ENCODE measurements around the gene ABI1. TPM values are rescaled to one million over a fixed set of nuclear protein-coding genes. Genes with fewer than 3 reads are reported as not detected.
A peak's percentile ranks its signal among the peaks of the same experiment; 100 is the strongest.

The ABI1 gene
- total and polyA plus RNA-seq, 4 donors, result 10.7 to 18.3 (median 14.3) TPM

- TF ChIP-seq, protein P1, sequence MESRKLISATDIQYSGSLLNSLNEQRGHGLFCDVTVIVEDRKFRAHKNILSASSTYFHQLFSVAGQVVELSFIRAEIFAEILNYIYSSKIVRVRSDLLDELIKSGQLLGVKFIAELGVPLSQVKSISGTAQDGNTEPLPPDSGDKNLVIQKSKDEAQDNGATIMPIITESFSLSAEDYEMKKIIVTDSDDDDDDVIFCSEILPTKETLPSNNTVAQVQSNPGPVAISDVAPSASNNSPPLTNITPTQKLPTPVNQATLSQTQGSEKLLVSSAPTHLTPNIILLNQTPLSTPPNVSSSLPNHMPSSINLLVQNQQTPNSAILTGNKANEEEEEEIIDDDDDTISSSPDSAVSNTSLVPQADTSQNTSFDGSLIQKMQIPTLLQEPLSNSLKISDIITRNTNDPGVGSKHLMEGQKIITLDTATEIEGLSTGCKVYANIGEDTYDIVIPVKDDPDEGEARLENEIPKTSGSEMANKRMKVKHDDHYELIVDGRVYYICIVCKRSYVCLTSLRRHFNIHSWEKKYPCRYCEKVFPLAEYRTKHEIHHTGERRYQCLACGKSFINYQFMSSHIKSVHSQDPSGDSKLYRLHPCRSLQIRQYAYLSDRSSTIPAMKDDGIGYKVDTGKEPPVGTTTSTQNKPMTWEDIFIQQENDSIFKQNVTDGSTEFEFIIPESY (IDR thresholded peaks at IDR 0.05), result no peak
- TF ChIP-seq JUND (IDR thresholded peaks at IDR 0.05) (no peak), CTCF (IDR thresholded peaks at IDR 0.05; ENCODE audit: low read depth, low read length, missing input control) (no peak), FOXA1 (IDR thresholded peaks at IDR 0.05) (no peak), MAX (IDR thresholded peaks at IDR 0.05) (no peak), RXRA (IDR thresholded peaks at IDR 0.05) (no peak)
Observed at GRCh38 chr10:26739071-26739631, 121.6 kb downstream of the ABI1 start (continued).

DNA sequence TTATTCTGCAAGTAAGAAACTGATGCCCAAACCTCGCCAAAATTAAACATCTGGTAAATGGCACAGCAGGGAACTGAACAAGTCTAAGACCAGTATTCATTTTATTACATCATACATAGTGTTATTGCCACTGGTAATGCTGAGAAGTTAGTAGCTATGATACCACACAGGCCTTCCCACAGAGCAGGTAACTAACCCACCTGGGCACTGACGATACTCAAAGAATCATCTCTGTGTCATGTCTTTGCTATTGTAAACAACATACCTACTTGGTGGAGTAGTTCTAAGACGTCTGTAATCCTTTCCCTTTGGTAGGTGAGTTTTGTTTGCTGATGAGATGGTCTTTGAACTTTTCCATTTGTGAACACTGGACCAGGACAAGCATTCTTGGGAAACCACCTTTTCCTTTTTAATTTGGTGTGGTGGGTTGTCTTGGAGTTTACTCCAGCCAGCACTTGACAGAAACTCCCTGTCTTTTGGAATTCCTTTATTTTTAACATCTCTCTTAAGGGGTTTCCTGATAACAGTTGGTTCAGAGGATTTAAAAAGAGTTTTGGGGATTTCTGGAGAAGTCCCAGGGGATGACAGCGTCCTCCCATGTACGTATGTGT is 122.4 kb downstream of the ABI1 start:
- Histone ChIP-seq H3K27me3 (ENCODE audit: control insufficient read depth in 4 of 4, insufficient read depth in 4 of 4, low read length in 3 of 4) (no peaks in the 10 kb centered on the region), H3K27ac (ENCODE audit: low read depth in 1 of 2, low read length in 2 of 2) (no peak overlapping the region), H3K4me3 (ENCODE audit: low read depth in 1 of 3, low read length in 3 of 3) (no peak overlapping the region), H3K4me1 (ENCODE audit: control insufficient read depth in 4 of 4, insufficient read depth in 4 of 4, low read length in 3 of 4) (peaks cover 2 to 23% (median 16%) of the 10 kb centered on the region in 4 donors), H3K36me3 (ENCODE audit: control insufficient read depth in 4 of 4, insufficient read depth in 3 of 4, low read depth in 1 of 4, low read length in 3 of 4) (peaks cover 0 to 15% (median 7%) of the 10 kb centered on the region in 4 donors), H3K9ac (ENCODE audit: low read depth in 1 of 2, low read length in 2 of 2) (no peak overlapping the region), H3K9me3 (ENCODE audit: control insufficient read depth in 4 of 4, low read length in 3 of 4) (no peaks in the 10 kb centered on the region)
- DNase-seq (ENCODE audit: low spot score), result no peak
- WGBS, result 79% methylated on average over 5 of the region's 5 CpGs
- TF ChIP-seq NR2F2 (IDR thresholded peaks at IDR 0.05) (no peak), HNF4A (conservative IDR thresholded peaks at IDR 0.05) (peak; percentile 50 to 61)

DNA sequence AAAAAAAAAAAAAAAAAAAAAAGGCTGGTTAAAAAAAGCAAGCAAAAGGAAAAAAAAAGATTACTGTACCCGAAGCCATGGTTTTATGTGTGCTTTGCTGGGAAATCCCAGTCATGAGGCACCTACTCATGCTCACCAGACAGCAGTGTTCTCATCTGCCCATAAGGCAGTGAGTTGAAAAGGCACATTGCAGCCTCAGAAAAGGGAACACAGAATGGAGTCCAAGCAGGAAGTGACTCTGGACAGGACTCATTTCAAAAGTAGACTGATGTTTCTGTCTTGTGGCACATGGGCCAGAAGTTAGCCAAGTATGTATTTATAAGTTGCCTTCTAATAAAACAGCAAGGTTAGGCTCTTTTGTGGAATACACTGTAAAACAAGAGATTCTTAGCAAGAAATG is 123.0 kb downstream of the ABI1 start:
- Histone ChIP-seq H3K9me3 (ENCODE audit: control insufficient read depth in 4 of 4, low read length in 3 of 4) (no peaks in the 10 kb centered on the region), H3K27me3 (ENCODE audit: control insufficient read depth in 4 of 4, insufficient read depth in 4 of 4, low read length in 3 of 4) (no peaks in the 10 kb centered on the region), H3K4me3 (ENCODE audit: low read depth in 1 of 3, low read length in 3 of 3) (no peak overlapping the region), H3K4me1 (ENCODE audit: control insufficient read depth in 4 of 4, insufficient read depth in 4 of 4, low read length in 3 of 4) (peaks cover 2 to 24% (median 16%) of the 10 kb centered on the region in 4 donors), H3K9ac (ENCODE audit: low read depth in 1 of 2, low read length in 2 of 2) (no peak overlapping the region), H3K27ac (ENCODE audit: low read depth in 1 of 2, low read length in 2 of 2) (no peak overlapping the region), H3K36me3 (ENCODE audit: control insufficient read depth in 4 of 4, insufficient read depth in 3 of 4, low read depth in 1 of 4, low read length in 3 of 4) (peaks cover 0 to 9% (median 4%) of the 10 kb centered on the region in 4 donors)
- 60% methylated on average over 1 of the region's 1 CpG for WGBS
- DNase-seq (ENCODE audit: low spot score), result no peak
- TF ChIP-seq FOXA1 (IDR thresholded peaks at IDR 0.05) (no peak), HNF4A (conservative IDR thresholded peaks at IDR 0.05) (no peak), GABPA (IDR thresholded peaks at IDR 0.05 in 1 of 2, conservative IDR thresholded peaks at IDR 0.05 in 1 of 2) (no peak), NR2F2 (IDR thresholded peaks at IDR 0.05) (no peak), RAD21 (IDR thresholded peaks at IDR 0.05) (no peak), CTCF (IDR thresholded peaks at IDR 0.05; ENCODE audit: low read depth, low read length, missing input control) (no peak), HNF4G (IDR thresholded peaks at IDR 0.05) (no peak), TAF1 (conservative IDR thresholded peaks at IDR 0.05) (no peak), YY1 (IDR thresholded peaks at IDR 0.05) (no peak), EGR1 (IDR thresholded peaks at IDR 0.05; ENCODE audit: low read depth in 2 of 2) (no peak), RXRA (IDR thresholded peaks at IDR 0.05) (no peak), JUND (IDR thresholded peaks at IDR 0.05) (no peak)
- TF ChIP-seq, protein P2, sequence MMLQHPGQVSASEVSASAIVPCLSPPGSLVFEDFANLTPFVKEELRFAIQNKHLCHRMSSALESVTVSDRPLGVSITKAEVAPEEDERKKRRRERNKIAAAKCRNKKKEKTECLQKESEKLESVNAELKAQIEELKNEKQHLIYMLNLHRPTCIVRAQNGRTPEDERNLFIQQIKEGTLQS (IDR thresholded peaks at IDR 0.05), result no peak

Measured in liver (tissue), 9 donors.